GM18498 (cell line): ENCODE measurements around the gene PLCXD3.

ENCODE experiments used
- ATAC-seq: cut with Tn5 transposase; IDR thresholded peaks from one replicate; pipeline ENCODE4 v1.9.1; 2021; ENCODE audit warnings: mild to moderate bottlenecking, moderate library complexity; ENCODE audit not compliant: unreplicated experiment

Gene PLCXD3, protein sequence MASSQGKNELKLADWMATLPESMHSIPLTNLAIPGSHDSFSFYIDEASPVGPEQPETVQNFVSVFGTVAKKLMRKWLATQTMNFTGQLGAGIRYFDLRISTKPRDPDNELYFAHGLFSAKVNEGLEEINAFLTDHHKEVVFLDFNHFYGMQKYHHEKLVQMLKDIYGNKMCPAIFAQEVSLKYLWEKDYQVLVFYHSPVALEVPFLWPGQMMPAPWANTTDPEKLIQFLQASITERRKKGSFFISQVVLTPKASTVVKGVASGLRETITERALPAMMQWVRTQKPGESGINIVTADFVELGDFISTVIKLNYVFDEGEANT

DNA sequence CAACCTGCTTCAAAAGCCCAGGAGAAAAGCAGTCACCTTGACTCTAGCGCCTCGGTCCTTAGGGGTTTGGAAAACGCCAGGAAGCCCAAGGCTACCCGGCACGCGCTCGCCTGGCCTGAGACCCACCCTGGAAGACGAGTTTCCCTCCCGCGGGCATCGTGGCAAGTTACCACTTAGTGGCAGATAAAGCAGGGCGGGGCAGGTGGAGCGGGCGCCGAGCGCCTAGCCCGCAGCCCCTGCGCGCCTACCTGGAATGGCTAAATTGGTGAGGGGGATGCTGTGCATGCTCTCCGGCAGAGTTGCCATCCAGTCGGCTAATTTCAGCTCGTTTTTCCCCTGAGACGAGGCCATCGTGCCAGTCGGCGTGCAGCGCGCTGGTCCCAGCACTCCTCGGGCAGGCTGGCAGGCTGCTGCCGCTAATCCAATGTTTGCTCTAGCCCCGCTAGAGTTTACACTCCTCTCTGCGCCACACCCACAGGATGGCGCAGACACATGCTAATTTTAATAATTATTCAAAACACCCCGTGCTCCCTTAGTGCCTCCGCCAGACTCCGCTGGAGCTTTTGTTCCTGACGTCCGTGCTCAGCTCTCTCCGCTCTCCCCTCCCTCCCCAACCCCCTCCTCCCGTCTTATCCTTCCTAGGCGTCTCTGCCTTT is at the start of gene PLCXD3:
Gene PLCXD3, minus strand, starts transcription at position 426 of the 656 bp plus-strand sequence. Its CDS starts 75 bp downstream, at position 351.
- ATAC-seq, result no peak

DNA sequence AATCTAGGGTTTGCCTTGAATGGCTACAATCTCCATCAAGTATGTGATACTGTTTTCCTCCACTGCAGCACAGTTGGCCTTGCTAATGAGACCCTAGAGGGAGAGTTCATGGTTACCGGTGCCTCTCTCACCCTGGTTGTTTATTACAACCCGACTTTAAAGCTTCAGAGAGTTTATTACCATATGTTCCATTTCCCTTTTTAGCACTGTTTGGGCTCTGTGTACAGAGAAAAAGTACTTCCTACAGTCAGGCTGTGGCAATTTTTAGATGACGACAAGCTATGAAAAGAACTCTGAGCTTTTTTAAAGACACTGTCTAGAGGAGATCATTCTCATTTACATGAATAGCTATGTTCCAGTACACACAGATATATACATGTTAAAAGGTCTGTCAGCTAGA is 48.8 kb upstream of the PLCXD3 start:
- peak; percentile 66 for ATAC-seq

DNA sequence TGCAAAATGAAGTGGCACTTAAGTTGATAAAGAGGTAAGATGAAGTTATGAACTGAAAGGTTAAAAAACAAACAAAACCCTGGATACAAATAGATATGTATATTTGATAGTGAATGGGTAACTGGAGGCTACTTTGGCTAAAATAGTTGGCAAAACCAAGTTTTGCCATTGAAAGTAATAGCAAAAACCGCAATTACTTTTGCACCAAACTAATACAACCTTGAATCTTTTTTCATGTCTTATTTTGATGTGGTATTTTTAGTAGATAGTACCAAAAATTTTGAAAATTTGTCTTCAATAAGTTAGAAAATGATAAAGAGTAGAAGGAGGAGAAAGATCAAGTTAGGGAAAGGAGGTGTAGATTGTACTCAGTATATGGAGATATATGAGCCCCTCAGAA is 47.9 kb upstream of the PLCXD3 start:
- ATAC-seq, result no peak

DNA sequence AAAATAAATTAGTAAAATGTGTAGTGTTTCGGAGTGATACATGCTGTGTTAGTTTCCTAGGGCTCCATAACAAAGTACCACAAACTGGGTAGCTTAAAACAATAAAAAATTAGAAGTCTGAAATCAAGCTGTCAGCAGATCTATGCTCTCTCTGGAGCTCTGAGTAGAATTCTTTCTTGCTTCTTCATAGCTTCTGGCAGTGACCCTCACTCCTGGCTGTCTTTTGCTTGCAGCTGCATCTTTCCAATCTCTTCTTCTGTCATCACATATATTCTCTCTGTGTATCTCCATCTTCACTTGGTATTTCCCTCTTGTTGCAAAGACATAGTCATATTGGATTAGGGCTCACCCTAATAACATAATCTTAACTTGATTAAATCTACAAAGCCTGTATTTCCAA is 37.6 kb upstream of the PLCXD3 start:
- ATAC-seq, result no peak

DNA sequence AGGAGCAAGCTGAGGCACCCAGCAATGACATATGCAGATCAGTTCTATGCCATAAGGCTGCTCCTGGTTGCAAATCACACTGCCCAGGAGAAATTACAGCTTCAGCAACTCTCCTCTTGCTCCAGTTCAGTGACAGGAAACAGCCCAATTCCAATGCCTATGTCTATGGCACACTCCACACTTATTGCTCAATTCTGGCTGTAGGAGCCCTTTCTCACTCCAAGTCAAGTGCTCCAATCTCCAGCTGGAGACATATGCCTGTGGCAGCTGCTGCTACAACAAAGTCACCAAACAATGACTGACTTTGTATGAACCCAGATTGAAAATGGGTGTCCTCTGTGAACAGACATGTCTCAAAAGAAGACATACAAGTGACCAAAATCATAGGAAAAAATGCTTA is 31.8 kb upstream of the PLCXD3 start:
- ATAC-seq, result no peak

DNA sequence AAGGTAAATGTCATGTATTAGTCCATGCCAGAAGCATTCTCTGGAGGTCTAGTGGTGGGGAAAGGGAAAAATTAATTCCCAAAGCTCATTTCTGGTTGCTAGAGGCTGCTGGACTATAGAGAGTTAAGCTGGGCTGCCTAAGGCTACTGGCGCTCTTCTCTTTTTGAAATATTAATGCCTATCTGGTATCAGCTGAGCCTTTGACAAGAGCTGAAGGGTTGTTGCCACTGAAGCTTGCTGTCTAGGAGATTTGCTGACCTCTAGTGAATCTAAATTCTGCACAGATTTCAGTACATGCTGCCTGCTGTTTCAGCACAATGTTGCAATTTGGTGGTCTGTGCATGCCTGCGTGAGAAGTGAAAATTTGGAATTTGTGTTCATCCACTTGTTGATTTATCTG is 29.1 kb upstream of the PLCXD3 start:
- no peak for ATAC-seq

DNA sequence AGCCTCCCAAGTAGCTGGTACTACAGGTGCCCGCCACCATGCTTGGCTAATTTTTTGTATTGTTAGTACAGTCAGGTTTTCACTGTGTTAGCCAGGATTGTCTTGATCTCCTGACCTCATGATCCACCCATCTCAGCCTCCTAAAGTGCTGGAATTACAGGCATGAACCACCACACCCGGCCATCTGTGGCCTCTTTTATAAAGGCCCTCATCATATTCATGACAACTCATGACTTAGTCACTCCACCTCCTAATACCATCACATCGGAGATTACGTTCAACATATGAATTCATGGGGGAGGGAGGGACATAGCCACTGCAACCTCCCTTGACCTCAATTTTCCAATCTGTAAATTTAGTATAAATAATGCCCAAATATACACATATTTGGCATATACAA is 27.2 kb upstream of the PLCXD3 start:
- ATAC-seq, result no peak

DNA sequence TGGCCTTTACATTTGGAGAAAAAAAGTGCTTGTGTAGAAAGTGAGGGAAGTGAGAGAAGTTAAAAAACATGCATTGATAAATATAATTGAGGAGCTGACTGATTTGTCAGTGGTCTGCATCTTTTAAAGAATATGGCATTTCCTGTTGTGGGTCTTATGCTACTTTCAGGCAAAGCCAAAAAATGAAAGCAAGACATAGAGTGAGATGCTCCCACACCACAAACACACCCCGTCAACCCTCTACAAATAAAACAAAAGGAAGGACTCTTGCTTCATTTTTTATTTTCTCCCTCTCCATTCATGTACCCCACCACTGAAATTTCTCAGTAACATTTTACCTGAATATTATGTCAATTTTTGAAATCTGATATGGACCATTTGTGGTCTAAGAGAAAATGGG is 22.1 kb upstream of the PLCXD3 start:
- no peak for ATAC-seq

DNA sequence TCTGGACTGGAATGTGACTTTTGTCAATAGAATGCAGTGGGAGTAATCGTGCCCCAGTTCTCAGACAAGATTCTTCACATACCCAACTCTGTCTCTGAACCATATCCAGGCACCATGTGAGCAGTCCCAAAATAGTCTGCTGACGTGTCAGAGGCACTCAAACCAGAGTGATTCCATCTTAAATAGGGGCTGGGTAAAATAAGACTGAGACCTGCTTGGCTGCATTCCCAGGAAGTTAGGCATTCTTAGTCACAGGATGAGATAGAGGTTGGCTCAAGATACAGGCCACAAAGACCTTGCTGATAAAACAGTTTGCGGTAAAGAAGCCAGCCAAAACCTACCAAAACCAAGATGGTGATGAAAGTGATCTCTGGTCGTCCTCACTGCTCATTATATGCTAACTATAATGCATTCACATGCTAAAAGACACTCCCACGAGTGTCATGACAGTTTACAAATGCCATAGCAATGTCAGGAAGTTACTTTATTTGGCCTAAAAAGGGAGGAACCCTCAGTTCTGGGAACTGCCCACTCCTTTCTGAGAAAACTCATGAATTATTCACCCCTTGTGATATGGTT is 16.9 kb upstream of the PLCXD3 start:
- ATAC-seq, result no peak

DNA sequence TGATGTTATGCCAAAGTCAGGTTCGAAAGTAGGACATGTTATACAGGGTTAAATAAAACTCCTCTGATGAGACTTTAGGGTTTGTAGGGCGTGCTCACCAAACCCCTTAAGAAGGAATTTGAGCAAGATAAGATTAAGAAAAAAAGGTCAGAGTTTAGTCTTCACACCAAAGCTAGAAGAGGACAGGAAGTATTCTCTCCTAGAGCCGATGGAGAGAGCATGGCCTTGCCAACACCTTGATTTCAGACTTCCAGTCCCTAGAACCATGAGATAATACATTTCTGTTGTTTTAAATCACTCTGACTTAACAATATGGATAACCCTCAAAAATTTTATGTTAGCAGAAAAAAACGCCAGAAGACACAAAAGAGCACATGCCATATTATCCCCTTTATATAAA is 16.3 kb upstream of the PLCXD3 start:
- ATAC-seq, result no peak

DNA sequence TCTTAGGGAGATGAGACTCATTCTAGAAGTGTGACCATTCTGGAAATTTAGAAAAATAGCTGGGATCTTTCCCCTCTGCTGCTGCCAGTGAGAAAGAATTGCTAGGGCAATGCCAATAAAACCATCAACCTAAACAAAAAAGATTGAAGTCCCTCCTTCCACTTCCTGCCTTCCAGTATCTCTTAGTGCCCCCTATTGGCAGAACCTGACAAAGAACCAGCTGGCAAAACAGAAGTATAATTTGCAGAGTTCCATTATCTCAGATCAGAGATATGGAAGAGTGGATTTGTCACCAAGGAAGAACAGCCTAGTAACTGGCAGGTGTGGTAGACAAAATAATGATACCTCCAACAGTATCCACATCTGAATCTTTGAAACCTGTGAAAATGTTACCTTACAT is 13.8 kb upstream of the PLCXD3 start:
- no peak for ATAC-seq

DNA sequence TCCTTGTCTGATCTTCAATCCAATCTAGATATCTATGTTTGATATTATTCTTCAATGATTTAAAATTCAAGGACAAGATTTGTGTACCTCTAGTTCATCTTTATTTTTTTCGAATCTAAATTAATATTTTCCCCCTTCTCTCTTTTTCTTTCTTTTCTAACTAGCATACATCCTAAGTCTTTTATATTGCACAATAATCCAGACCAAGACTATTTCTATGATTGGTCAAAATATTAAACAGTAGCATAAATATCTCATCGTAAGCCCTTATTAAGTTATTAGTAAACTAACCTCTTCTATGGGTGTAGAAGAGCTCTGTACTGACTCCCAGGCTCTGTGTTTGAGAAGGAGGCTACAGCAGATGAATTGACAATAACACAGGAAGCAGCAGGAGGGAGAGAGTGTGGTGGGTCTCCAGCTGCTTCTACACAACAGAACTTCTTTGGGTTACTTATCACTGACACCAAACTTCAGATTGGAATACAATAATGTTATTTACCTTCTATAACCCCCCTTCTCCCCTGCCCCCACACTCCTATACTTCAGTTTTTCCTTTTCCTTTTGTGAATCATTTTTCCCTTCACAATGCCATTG is 11.9 kb upstream of the PLCXD3 start:
- ATAC-seq, result no peak

DNA sequence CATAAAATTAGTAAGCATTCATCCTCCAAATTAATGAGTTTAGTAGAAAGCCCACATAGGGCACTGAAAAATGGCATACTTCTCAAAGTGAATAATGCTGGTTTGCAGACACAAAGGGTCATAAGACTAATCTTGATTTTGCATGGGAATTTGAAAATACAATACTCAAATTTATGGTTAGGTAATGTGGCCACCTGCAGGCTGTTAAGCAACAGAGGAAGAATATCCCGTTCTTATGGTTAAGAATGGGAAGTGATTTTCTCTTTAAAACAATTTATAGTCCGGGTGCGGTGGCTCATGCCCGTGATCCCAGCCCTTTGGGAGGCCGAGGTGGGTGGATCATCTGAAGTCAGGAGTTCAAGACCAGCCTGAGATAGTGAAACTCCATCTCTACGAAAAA is 9.4 kb upstream of the PLCXD3 start:
- no peak for ATAC-seq

DNA sequence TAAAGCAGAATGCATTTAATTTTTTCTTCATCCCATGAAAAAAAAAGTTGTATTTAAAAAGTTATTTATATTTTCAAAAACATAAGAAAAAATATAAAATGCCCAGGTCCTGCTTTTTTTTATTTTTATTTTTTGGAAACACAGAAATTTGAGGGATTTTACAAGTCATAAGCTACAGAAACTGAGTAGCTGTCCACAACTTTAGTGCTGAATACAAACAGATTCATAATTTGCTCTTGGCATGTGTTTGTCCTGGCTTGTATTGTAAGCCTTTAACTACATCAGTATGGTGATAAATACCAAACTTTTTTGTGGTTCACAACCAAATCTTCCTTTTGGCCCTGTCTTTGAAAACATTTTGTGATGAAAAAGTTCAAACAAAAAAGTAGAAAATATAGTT is 7.5 kb upstream of the PLCXD3 start:
- no peak for ATAC-seq

DNA sequence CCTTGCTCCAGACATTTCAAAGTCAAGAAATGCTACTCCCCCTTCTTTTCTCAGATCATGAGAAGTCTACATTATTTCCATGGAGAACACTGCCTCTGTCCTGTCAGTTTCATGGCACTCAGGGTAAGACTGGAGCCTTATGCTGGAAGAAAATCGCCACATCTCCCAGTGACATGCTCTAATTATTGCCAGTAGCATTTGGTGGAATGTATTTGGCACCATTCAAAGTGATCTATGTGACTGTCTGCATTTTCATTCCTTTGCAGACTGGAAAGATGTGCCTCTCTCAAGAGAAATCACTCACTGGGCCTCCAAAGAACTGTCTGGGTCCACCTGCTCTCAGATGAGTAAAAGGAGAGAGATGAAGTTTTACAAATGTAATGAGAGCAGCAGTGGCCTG is 840 bp upstream of the PLCXD3 start:
- no peak for ATAC-seq

DNA sequence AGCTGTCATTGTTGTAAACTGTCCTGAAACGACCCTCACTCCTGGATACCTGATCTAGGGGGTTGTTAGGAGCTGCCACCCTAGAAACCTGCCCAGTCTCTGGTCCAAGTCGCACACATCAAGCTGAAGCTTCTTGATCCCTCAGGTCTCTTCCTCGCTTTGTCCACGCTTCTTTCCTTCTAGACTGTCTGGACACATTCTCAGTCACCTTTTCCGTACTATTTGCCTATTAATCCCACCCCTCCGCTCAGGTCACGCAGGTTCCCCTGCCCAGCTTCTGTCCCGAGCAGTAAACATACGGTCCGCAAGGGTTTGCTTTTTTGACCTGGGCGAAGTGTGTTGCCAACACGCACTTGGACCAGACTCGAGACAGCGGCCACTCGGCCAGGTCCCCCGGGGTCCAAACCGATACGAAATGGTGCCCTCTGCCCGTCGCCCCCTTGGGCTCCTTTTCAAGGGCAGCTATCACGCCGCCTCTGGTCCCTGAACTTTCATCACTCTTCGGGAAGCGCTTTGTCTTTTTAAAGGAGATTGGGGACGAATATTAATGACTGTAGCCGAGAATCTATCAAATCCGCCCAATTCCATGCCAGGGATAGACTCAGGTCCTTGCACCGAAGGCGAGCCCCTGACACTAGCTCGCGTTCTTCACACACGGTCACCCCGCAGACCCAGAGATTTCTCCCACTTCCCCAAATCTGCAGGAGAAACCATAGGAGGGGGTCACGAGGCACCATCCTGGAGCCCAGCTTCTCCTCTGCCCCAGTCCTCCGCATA is 814 bp downstream of the PLCXD3 start:
- no peak for ATAC-seq

DNA sequence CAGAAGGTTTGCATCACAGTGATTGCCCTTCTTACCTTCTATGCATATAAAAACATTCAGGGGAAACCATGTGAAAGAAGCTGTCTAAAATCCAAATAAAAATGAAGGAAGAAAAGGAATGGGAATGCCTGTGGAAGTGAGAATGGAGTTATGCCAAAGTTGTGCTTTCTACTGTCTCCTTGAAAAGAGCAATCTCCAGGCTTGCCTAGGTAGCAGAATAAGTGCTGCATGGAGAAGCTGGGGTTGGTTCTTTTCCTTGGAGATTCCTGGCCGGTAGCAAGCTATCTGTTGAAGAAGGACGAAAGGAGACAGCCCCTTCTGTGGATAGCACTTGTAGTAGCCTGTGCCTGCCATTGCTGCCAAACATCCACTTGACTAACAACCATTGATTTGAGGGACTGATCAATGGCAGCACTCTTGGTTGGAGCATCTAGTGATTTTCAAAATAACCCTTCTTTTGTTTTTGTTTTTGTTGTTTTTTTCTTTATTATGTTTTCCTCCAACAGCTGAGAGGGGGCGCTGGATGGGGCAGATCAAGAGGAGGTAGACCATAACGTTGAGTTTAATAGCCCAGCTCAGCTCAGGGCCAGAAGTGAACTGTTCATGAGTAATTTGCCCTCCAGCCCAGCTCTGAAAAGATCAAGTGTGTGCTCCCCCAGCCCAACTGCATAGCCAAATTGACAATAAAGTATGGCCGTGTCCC is 1.6 kb downstream of the PLCXD3 start:
- ATAC-seq, result no peak

DNA sequence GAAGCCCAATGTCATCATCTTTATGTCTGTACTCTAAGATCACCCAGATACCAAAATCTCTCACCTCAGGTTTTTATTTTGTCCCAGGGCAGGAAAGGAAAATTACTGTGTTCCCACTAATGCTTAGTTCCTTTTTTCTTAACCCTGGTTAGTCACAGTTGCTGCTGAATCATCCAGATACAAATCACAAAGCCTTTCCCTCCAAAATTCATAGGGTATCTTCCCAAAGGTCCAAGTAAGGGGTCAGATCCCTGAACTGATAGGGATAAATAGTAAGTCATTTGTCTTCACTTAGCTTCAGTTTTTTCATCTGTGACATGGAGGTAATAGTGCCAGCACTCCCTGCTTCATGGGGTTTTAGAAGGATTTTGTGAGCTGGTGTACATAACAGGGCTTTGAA is 2.2 kb downstream of the PLCXD3 start:
- no peak for ATAC-seq

DNA sequence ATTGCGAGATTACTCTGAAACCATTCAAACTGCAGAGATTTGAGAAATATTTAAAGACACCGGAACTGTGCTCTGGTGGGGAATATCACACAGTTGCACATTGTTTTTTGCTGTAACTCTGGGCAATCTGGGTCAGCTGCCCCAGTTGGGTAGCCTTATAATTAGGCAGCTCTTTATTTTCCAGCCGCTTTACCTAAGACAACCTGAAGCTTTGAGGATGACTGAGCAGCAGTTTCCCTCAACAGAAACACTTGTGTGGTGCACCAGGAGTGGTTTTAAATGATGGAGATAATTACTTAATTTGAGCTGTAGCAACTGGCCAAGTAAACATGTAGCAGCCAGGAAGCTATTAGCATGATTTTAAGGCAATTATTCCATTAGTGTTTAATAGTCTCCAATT is 2.9 kb downstream of the PLCXD3 start:
- ATAC-seq, result no peak

DNA sequence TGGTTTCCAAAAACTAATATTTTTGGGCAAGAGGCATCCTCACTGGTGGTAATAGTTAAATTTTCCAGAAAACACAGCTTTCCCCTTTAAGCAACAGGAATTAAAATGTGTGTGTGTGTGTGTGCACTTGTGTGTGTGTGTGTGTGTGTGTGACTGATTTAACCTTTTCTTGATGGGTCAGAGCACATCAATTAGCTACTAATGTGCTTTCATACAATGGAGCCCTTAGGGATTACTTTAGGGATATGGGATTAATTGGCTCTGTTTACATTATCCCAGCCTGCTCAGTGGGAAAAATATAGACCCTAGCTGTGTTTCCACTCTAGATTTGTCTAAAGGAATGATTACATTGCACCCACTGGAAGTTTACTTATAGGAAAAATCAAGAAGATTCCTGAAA is 6.5 kb downstream of the PLCXD3 start:
- ATAC-seq, result no peak

DNA sequence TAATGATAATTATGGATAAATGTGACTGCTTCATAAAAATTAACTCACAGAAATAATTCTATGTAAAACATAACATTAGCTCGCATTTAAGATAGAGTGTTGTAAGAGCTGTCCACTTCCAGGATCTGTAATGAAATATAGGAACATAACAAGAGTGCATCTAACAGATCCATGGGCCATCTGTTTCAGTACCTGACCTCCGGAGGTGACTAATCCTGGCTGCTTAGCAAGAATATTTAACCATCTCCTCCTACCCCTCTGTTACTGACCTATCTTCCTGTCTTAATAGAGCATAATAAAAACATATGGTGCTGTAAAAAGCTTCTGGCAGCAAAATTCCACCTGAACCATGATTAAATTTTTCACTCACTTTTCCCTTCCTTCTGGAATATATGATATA is 7.1 kb downstream of the PLCXD3 start:
- ATAC-seq, result no peak
